ENCODE data around the gene CHRM2.

DNA sequence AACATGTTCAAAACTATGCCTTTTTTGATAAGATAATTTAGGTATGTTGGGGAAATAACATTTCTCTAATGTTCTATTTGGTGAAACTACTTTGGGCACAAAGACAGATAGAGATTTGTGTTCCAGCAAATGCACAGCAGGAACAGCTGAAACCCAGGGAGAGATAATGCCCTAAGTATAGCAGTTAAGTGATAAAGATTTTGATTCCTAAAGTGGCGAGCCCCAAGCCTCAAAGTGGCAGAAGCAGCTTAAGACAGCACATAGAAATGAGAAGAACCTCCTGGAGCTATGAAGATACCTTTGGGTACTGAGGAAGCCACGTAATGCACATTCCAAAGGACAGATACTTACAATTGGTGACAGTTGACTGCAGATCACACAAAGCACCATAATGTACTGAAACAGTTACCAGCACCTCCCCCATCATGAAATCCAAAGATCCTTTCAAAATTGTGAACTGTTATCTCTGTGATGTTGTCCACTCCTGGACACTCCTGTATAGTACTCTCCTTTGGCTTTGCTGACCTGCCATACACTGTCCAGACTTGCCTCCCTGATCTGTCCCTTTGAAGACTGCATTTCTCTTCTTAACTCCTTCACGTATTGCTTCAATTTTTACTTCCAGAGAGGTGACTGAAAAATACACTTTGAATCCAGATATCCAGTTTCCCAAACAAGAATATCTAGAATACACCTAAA, 62.9 kb downstream of the CHRM2 start:
- TF ChIP-seq, protein P1, sequence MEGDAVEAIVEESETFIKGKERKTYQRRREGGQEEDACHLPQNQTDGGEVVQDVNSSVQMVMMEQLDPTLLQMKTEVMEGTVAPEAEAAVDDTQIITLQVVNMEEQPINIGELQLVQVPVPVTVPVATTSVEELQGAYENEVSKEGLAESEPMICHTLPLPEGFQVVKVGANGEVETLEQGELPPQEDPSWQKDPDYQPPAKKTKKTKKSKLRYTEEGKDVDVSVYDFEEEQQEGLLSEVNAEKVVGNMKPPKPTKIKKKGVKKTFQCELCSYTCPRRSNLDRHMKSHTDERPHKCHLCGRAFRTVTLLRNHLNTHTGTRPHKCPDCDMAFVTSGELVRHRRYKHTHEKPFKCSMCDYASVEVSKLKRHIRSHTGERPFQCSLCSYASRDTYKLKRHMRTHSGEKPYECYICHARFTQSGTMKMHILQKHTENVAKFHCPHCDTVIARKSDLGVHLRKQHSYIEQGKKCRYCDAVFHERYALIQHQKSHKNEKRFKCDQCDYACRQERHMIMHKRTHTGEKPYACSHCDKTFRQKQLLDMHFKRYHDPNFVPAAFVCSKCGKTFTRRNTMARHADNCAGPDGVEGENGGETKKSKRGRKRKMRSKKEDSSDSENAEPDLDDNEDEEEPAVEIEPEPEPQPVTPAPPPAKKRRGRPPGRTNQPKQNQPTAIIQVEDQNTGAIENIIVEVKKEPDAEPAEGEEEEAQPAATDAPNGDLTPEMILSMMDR (conservative IDR thresholded peaks at IDR 0.05; ENCODE audit: low read length), result no peak
- no peak for TF ChIP-seq EZH2phosphoT487 (IDR thresholded peaks at IDR 0.05; ENCODE audit: borderline replicate concordance, low read depth, low read length)
